IPS-11a (cell line): Measurements from ENCODE around the gene KCNK3.

Experiments used
- H3K4me3 ChIP-seq: one replicate; pipeline ENCODE4 v1.5.1; 2013; ENCODE audit warnings: low read depth, low read length, control low read depth

The KCNK3 gene

GRCh38 chr2:26726228-26726627 lies 33.7 kb downstream of the KCNK3 start:
- no peak overlapping the region for H3K4me3 ChIP-seq

- H3K4me3 ChIP-seq = no peak overlapping the region
Observed at GRCh38 chr2:26727641-26728561, 35.4 kb downstream of the KCNK3 start.

- H3K4me3 ChIP-seq = no peak overlapping the region
Observed at GRCh38 chr2:26729311-26729710, 36.8 kb downstream of the KCNK3 start.

- no peak overlapping the region for H3K4me3 ChIP-seq
Observed at GRCh38 chr2:26730549-26731344, 38.2 kb downstream of the KCNK3 start.

- no peak overlapping the region for H3K4me3 ChIP-seq
Observed at GRCh38 chr2:26731714-26732113, 39.2 kb downstream of the KCNK3 start.

GRCh38 chr2:26732446-26732845 lies 39.9 kb downstream of the KCNK3 start:
- no peak overlapping the region for H3K4me3 ChIP-seq

- H3K4me3 ChIP-seq = no peak overlapping the region
Observed at GRCh38 chr2:26733413-26733812, 40.9 kb downstream of the KCNK3 start.

- H3K4me3 ChIP-seq = no peak overlapping the region
Observed at GRCh38 chr2:26735097-26735496, 42.6 kb downstream of the KCNK3 start.

- no peak overlapping the region for H3K4me3 ChIP-seq
Observed at GRCh38 chr2:26735883-26736588, 43.5 kb downstream of the KCNK3 start.

GRCh38 chr2:26737221-26737620 lies 44.7 kb downstream of the KCNK3 start:
- H3K4me3 ChIP-seq = no peak overlapping the region

- no peak overlapping the region for H3K4me3 ChIP-seq
Observed at GRCh38 chr2:26738481-26738880, 46.0 kb downstream of the KCNK3 start.

- H3K4me3 ChIP-seq = no peak overlapping the region
Observed at GRCh38 chr2:26739514-26739913, 47.0 kb downstream of the KCNK3 start.

GRCh38 chr2:26740346-26740745 lies 47.8 kb downstream of the KCNK3 start:
- no peak overlapping the region for H3K4me3 ChIP-seq

- H3K4me3 ChIP-seq = no peak overlapping the region
Observed at GRCh38 chr2:26740890-26741302, 48.4 kb downstream of the KCNK3 start.

GRCh38 chr2:26742048-26742770 lies 49.7 kb downstream of the KCNK3 start:
- H3K4me3 ChIP-seq = no peak overlapping the region

GRCh38 chr2:26743852-26744251 lies 51.3 kb downstream of the KCNK3 start:
- no peak overlapping the region for H3K4me3 ChIP-seq

- no peak overlapping the region for H3K4me3 ChIP-seq
Observed at GRCh38 chr2:26744953-26745352, 52.4 kb downstream of the KCNK3 start.

- no peak overlapping the region for H3K4me3 ChIP-seq
Observed at GRCh38 chr2:26745609-26746327, 53.2 kb downstream of the KCNK3 start.

- H3K4me3 ChIP-seq = no peak overlapping the region
Observed at GRCh38 chr2:26746934-26747333, 54.4 kb downstream of the KCNK3 start.
